ENCODE results near the gene SORCS2. TPM values are rescaled to one million over a fixed set of nuclear protein-coding genes. Genes with fewer than 3 reads are reported as not detected.

The SORCS2 gene
- polyA plus RNA-seq, 1 donor from 2014 or later, result 1.0 TPM

DNA sequence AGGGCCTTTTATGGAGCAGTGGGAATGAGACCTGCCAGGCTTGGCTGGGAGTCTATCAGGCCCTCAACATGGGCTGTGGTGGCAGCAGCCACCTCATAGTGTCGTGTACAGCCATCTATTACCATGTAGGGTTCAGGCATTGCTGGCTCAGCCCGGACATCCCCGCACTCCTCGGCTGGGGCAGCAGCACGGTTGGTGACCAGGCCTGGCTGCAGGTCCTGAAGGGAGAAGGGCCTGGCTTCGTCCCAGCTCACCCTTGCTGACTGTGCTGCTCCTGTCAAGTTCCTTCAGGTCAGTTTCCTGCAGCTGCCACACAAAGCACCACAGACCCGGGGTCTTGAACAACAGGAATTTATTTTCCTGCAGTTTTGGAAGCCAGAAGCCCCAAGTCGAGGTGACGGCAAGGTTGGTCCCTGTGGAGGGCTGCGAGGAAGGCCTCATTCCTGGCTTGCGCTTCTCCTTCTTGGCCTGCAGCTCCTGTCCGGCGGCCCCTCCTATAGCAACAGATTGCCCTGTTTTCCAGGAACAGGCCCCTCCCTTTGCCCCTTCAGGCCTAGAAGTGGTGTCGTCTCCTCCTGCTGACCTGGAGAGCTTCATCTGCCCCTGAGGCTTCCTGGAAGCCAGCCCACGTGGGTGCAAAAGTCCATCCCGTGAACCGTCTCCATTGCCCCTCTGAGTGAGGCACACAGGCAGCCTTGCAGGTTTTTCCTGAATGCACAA is 25.2 kb upstream of the SORCS2 start:
- Histone ChIP-seq H3K79me2 (replicated peaks; ENCODE audit: insufficient read depth, low read length) (no peaks in the 10 kb centered on the region), H3K27me3 (ENCODE audit: insufficient read depth, low read depth, low read length) (no peaks in the 10 kb centered on the region), H3K9ac (ENCODE audit: low read length) (no peak overlapping the region), H4K20me1 (ENCODE audit: insufficient read depth) (no peaks in the 10 kb centered on the region), H2AFZ (ENCODE audit: low read depth, low read length) (no peak overlapping the region), H3K4me2 (ENCODE audit: low read length) (no peak overlapping the region), H3K27ac (ENCODE audit: low read length) (no peak overlapping the region), H3K36me3 (ENCODE audit: insufficient read depth, low read length) (no peaks in the 10 kb centered on the region), H3K9me3 (ENCODE audit: low read length) (no peaks in the 10 kb centered on the region), H3K4me3 (ENCODE audit: low read length) (no peak overlapping the region), H3F3A (ENCODE audit: insufficient read depth, low read length, poor library complexity, severe bottlenecking) (no peaks in the 10 kb centered on the region), H3K9me2 (ENCODE audit: insufficient read depth, low read length) (no peaks in the 10 kb centered on the region)
- TF ChIP-seq MXI1 (conservative IDR thresholded peaks at IDR 0.05; ENCODE audit: poor library complexity, severe bottlenecking) (no peak), EZH2 (IDR thresholded peaks at IDR 0.05; ENCODE audit: borderline replicate concordance, insufficient read depth, low read length, poor library complexity, severe bottlenecking) (no peak), TAF1 (IDR thresholded peaks at IDR 0.05; ENCODE audit: low read depth) (no peak), POLR2AphosphoS5 (IDR thresholded peaks at IDR 0.05) (no peak), RAD21 (conservative IDR thresholded peaks at IDR 0.05) (no peak)
- TF ChIP-seq, protein P1, sequence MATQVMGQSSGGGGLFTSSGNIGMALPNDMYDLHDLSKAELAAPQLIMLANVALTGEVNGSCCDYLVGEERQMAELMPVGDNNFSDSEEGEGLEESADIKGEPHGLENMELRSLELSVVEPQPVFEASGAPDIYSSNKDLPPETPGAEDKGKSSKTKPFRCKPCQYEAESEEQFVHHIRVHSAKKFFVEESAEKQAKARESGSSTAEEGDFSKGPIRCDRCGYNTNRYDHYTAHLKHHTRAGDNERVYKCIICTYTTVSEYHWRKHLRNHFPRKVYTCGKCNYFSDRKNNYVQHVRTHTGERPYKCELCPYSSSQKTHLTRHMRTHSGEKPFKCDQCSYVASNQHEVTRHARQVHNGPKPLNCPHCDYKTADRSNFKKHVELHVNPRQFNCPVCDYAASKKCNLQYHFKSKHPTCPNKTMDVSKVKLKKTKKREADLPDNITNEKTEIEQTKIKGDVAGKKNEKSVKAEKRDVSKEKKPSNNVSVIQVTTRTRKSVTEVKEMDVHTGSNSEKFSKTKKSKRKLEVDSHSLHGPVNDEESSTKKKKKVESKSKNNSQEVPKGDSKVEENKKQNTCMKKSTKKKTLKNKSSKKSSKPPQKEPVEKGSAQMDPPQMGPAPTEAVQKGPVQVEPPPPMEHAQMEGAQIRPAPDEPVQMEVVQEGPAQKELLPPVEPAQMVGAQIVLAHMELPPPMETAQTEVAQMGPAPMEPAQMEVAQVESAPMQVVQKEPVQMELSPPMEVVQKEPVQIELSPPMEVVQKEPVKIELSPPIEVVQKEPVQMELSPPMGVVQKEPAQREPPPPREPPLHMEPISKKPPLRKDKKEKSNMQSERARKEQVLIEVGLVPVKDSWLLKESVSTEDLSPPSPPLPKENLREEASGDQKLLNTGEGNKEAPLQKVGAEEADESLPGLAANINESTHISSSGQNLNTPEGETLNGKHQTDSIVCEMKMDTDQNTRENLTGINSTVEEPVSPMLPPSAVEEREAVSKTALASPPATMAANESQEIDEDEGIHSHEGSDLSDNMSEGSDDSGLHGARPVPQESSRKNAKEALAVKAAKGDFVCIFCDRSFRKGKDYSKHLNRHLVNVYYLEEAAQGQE (IDR thresholded peaks at IDR 0.05; ENCODE audit: borderline replicate concordance), result no peak

DNA sequence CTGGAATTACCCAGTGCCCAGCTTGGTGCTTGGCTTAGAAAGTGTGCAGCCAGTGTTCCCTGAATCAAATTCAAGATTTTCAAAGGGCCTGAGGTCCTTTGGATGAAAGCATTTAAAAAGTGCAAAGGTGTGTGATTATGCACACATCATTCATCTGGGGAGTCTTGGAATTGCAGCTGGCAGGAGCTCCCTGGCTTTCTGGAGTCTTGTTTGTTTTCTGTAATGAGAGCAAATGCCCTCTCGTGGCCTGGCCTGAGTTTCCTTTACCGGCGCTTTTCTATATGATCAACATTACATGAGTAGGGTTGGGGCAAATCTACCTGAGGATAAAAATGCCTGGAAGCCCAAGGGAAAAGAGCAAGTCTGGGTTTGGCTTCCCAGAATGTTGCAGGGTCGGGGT is 24.6 kb upstream of the SORCS2 start:
- no peak overlapping the region for H3K4me3 ChIP-seq (ENCODE audit: low read length)
- no peaks in the 10 kb centered on the region for H4K20me1 ChIP-seq (ENCODE audit: insufficient read depth)
- no peaks in the 10 kb centered on the region for H3K9me3 ChIP-seq (ENCODE audit: low read length)
- no peak overlapping the region for H2AFZ ChIP-seq (ENCODE audit: low read depth, low read length)
- H3K4me2 ChIP-seq (ENCODE audit: low read length), result no peak overlapping the region
- no peaks in the 10 kb centered on the region for H3K36me3 ChIP-seq (ENCODE audit: insufficient read depth, low read length)
- H3K9me2 ChIP-seq (ENCODE audit: insufficient read depth, low read length), result no peaks in the 10 kb centered on the region
- no peak overlapping the region for H3K27ac ChIP-seq (ENCODE audit: low read length)
- TF ChIP-seq EZH2 (IDR thresholded peaks at IDR 0.05; ENCODE audit: borderline replicate concordance, insufficient read depth, low read length, poor library complexity, severe bottlenecking) (no peak), RAD21 (conservative IDR thresholded peaks at IDR 0.05) (no peak), EP300 (conservative IDR thresholded peaks at IDR 0.05; ENCODE audit: poor library complexity, severe bottlenecking) (no peak), TAF1 (IDR thresholded peaks at IDR 0.05; ENCODE audit: low read depth) (no peak)
- no peaks in the 10 kb centered on the region for H3K27me3 ChIP-seq (ENCODE audit: insufficient read depth, low read depth, low read length)
- no peaks in the 10 kb centered on the region for H3K79me2 ChIP-seq (replicated peaks; ENCODE audit: insufficient read depth, low read length)
- no peak overlapping the region for H3K9ac ChIP-seq (ENCODE audit: low read length)
- no peaks in the 10 kb centered on the region for H3F3A ChIP-seq (ENCODE audit: insufficient read depth, low read length, poor library complexity, severe bottlenecking)

DNA sequence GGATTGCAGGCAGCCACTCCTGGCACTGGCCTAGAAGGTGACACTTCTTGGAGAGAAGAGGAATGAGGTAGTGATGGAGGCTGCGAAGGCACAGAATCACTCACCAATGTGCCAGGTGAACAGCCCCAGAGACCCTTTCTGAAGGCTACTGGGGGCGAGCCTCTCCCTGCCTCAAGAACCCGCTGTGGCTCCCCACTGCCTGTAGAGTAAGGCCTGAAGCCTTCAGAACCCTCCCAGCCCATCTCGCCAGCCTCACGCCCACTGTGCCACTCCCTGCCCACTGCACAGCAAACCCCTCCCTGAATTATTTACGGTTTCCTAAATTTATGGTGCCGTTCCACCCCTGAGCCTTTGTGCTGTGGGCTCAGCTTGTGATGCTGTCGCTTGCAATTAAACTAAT is 24.2 kb upstream of the SORCS2 start:
- H4K20me1 ChIP-seq (ENCODE audit: insufficient read depth), result no peaks in the 10 kb centered on the region
- no peak overlapping the region for H2AFZ ChIP-seq (ENCODE audit: low read depth, low read length)
- no peaks in the 10 kb centered on the region for H3K36me3 ChIP-seq (ENCODE audit: insufficient read depth, low read length)
- no peaks in the 10 kb centered on the region for H3F3A ChIP-seq (ENCODE audit: insufficient read depth, low read length, poor library complexity, severe bottlenecking)
- H3K4me2 ChIP-seq (ENCODE audit: low read length), result no peak overlapping the region
- no peak overlapping the region for H3K27ac ChIP-seq (ENCODE audit: low read length)
- no peak overlapping the region for H3K4me3 ChIP-seq (ENCODE audit: low read length)
- H3K9ac ChIP-seq (ENCODE audit: low read length), result no peak overlapping the region
- TF ChIP-seq MXI1 (conservative IDR thresholded peaks at IDR 0.05; ENCODE audit: poor library complexity, severe bottlenecking) (no peak), SMC3 (conservative IDR thresholded peaks at IDR 0.05; ENCODE audit: poor library complexity) (no peak), EZH2 (IDR thresholded peaks at IDR 0.05; ENCODE audit: borderline replicate concordance, insufficient read depth, low read length, poor library complexity, severe bottlenecking) (no peak), TAF1 (IDR thresholded peaks at IDR 0.05; ENCODE audit: low read depth) (no peak), EP300 (conservative IDR thresholded peaks at IDR 0.05; ENCODE audit: poor library complexity, severe bottlenecking) (no peak), CTCF (IDR thresholded peaks at IDR 0.05; ENCODE audit: poor library complexity, severe bottlenecking) (no peak), POLR2AphosphoS5 (IDR thresholded peaks at IDR 0.05) (no peak), RAD21 (conservative IDR thresholded peaks at IDR 0.05) (no peak)
- TF ChIP-seq, protein P1 (IDR thresholded peaks at IDR 0.05; ENCODE audit: borderline replicate concordance), result no peak
- no peaks in the 10 kb centered on the region for H3K79me2 ChIP-seq (replicated peaks; ENCODE audit: insufficient read depth, low read length)
- H3K27me3 ChIP-seq (ENCODE audit: insufficient read depth, low read depth, low read length), result no peaks in the 10 kb centered on the region
- no peaks in the 10 kb centered on the region for H3K9me3 ChIP-seq (ENCODE audit: low read length)
- H3K9me2 ChIP-seq (ENCODE audit: insufficient read depth, low read length), result no peaks in the 10 kb centered on the region

All from neural cell (in vitro differentiated cells).